Measurements from ENCODE around the gene NPAS4. TPM values are rescaled to one million over a fixed set of nuclear protein-coding genes. Genes with fewer than 3 reads are reported as not detected.
A peak's percentile ranks its signal among the peaks of the same experiment; 100 is the strongest.
"Not testable (repeated sequence)": the region's sequence is repeated elsewhere in the genome, so short reads cannot be mapped to it uniquely, and the experiment has no call there.

The NPAS4 gene
- total RNA-seq, 3 donors from 2014 or later = not detected

DNA sequence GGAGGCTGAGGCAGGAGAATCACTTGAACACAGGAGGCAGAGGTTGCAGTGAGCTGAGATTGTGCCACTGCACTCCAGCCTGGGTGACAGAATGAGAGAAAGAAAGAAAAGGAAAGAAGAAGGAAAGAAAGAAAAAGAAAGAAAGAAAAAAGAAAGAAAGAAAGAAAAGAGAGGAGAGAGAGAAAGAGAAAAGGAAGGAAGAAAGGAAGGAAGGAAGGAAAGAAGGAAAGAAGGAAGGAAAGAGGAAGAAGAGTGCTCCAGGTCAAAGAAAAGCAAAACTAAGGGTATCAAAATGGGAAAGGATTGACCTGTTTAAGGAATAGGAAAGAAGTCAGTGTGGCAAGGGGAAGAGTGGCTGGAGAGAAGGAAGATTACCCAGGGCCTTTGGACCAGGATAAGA is 10.5 kb downstream of the NPAS4 start:
- DNase-seq; H3K4me3 Mint-ChIP-seq; H3K4me1 Mint-ChIP-seq (ENCODE audit: low read depth); ATAC-seq; H3K9me3 Mint-ChIP-seq; H3K27me3 Mint-ChIP-seq (ENCODE audit: low read depth): not testable (repeated sequence)
- H3K36me3 Mint-ChIP-seq (ENCODE audit: insufficient read depth) = peaks cover 13% of the 10 kb centered on the region

- H3K36me3 Mint-ChIP-seq (ENCODE audit: insufficient read depth) = peaks cover 19% of the 10 kb centered on the region
- not testable (repeated sequence) for DNase-seq; H3K4me3 Mint-ChIP-seq; ATAC-seq; H3K4me1 Mint-ChIP-seq (ENCODE audit: low read depth); H3K27me3 Mint-ChIP-seq (ENCODE audit: low read depth); H3K9me3 Mint-ChIP-seq
Observed at GRCh38 chr11:66431871-66432329, 11.1 kb downstream of the NPAS4 start.

DNA sequence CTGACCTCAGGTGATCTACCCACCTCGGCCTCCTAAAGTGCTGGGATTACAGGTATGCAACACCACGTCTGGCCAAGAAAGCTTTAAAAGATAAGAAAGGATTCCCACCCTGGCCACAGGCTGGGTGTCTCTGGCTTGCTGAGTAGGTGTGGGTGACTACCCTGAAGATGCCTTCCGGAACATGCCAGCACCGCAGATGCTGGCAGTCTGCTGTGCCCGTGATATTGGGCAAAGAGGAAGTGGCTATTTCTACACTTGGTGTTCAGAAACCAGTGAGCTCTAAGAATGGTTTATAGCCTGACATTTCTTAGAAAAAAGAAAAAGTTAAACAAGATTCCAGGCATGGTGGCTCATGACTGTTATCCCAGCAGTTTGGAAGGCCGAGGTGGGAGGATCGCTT is 11.8 kb downstream of the NPAS4 start:
- ATAC-seq (no peak), DNase-seq (no peak)

DNA sequence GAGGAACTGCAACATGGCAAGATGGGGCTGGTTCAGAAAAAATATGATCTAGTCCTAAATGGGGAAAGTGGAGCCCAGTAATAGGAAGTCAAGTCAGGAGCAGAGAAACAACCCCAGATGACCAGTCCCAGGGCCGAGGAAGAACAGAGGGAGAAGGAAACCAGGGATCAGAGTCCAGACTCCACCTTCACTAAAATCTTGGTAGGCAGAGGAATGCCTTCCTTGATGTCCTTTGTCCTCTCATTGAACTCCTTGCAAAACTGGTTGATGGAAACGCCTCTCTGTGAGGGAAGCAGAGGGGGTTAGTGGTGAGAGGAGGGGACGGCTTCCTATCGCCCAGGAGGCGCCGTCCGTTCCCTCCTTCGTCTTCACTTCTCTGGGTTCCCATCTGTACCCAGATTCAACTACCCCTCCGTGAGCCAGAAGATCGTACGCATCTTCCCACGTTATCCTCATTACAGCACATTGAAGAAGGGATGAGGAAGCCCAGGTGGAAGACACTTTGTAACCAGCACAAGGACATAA is 17.2 kb downstream of the NPAS4 start:
- Mint-ChIP-seq H3K4me3 (peak overlapping the region; percentile 93), H3K4me1 (ENCODE audit: low read depth) (peaks cover 6% of the 10 kb centered on the region), H3K36me3 (ENCODE audit: insufficient read depth) (peaks cover 16% of the 10 kb centered on the region), H3K9me3 (peaks cover 1% of the 10 kb centered on the region), H3K27me3 (ENCODE audit: low read depth) (peaks cover 2% of the 10 kb centered on the region)
- ATAC-seq (no peak), DNase-seq (no peak)

More for the DNA sequence above, 11.8 kb downstream of the NPAS4 start:
- no peaks in the 10 kb centered on the region for H3K27me3 Mint-ChIP-seq (ENCODE audit: low read depth)
- no peaks in the 10 kb centered on the region for H3K9me3 Mint-ChIP-seq
- no peaks in the 10 kb centered on the region for H3K4me1 Mint-ChIP-seq (ENCODE audit: low read depth)
- no peak overlapping the region for H3K4me3 Mint-ChIP-seq
- peaks cover 20% of the 10 kb centered on the region for H3K36me3 Mint-ChIP-seq (ENCODE audit: insufficient read depth)

- Mint-ChIP-seq H3K4me1 (ENCODE audit: low read depth) (peaks cover 6% of the 10 kb centered on the region), H3K27me3 (ENCODE audit: low read depth) (peaks cover 4% of the 10 kb centered on the region), H3K4me3 (peak within 1 kb of the TSS; percentile 93), H3K36me3 (ENCODE audit: insufficient read depth) (peaks cover 16% of the 10 kb centered on the region), H3K9me3 (peaks cover 9% of the 10 kb centered on the region)
- peak; percentile 97 for ATAC-seq
- DNase-seq = peak; percentile 83
Observed at GRCh38 chr11:66438504-66439466, 17.9 kb downstream of the NPAS4 start, which contains the start of gene MRPL11. Gene MRPL11 (minus strand): TSS chr11:66438848. CDS start chr11:66438754, 94 bp downstream.

GRCh38 chr11:66440101-66440939 is 19.5 kb downstream of the NPAS4 start:
- Mint-ChIP-seq H3K36me3 (ENCODE audit: insufficient read depth) (peaks cover 12% of the 10 kb centered on the region), H3K9me3 (peaks cover 11% of the 10 kb centered on the region)
- H3K4me3 Mint-ChIP-seq; H3K4me1 Mint-ChIP-seq (ENCODE audit: low read depth); DNase-seq; H3K27me3 Mint-ChIP-seq (ENCODE audit: low read depth); ATAC-seq: not testable (repeated sequence)

GRCh38 chr11:66440940-66441282 is 20.1 kb downstream of the NPAS4 start:
- H3K4me1 Mint-ChIP-seq (ENCODE audit: low read depth); ATAC-seq; H3K4me3 Mint-ChIP-seq; H3K27me3 Mint-ChIP-seq (ENCODE audit: low read depth); DNase-seq: not testable (repeated sequence)
- peaks cover 11% of the 10 kb centered on the region for H3K9me3 Mint-ChIP-seq
- H3K36me3 Mint-ChIP-seq (ENCODE audit: insufficient read depth) = peaks cover 11% of the 10 kb centered on the region

- H3K4me1 Mint-ChIP-seq (ENCODE audit: low read depth) = no peaks in the 10 kb centered on the region
- H3K27me3 Mint-ChIP-seq (ENCODE audit: low read depth) = peaks cover 8% of the 10 kb centered on the region
- no peak overlapping the region for H3K4me3 Mint-ChIP-seq
- ATAC-seq = no peak
- no peaks in the 10 kb centered on the region for H3K36me3 Mint-ChIP-seq (ENCODE audit: insufficient read depth)
- peaks cover 11% of the 10 kb centered on the region for H3K9me3 Mint-ChIP-seq
- DNase-seq = no peak
Observed at GRCh38 chr11:66443602-66444001, 22.8 kb downstream of the NPAS4 start.

DNA sequence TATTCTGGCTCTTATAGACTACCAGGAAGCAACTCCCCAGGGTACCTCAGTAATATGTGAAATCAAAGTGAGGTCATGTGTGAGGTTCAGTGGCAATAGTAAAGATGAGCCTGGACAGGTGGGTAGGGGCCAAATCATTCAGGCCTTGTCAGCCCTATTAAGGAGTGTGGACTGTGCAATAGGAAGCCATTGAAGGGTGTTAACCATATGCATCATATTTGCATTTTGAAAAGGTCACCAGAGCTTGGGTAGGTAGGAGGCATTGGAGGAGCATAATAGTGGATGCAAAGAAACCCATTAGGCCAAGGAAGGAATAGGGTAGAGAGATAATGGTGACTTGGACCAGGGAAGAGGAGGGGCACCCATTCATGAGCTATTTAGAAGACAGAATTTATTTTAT is 26.2 kb downstream of the NPAS4 start:
- Mint-ChIP-seq H3K9me3 (peaks cover 11% of the 10 kb centered on the region), H3K27me3 (ENCODE audit: low read depth) (peaks cover 21% of the 10 kb centered on the region), H3K4me1 (ENCODE audit: low read depth) (no peaks in the 10 kb centered on the region), H3K36me3 (ENCODE audit: insufficient read depth) (no peaks in the 10 kb centered on the region), H3K4me3 (no peak overlapping the region)
- no peak for ATAC-seq
- DNase-seq = no peak

GRCh38 chr11:66448523-66448922 is 27.7 kb downstream of the NPAS4 start:
- H3K4me3 Mint-ChIP-seq = no peak overlapping the region
- ATAC-seq = no peak
- H3K36me3 Mint-ChIP-seq (ENCODE audit: insufficient read depth) = no peaks in the 10 kb centered on the region
- DNase-seq = no peak
- H3K27me3 Mint-ChIP-seq (ENCODE audit: low read depth) = peaks cover 19% of the 10 kb centered on the region
- H3K9me3 Mint-ChIP-seq = peaks cover 5% of the 10 kb centered on the region
- no peaks in the 10 kb centered on the region for H3K4me1 Mint-ChIP-seq (ENCODE audit: low read depth)

- no peak overlapping the region for H3K4me3 Mint-ChIP-seq
- no peaks in the 10 kb centered on the region for H3K36me3 Mint-ChIP-seq (ENCODE audit: insufficient read depth)
- H3K9me3 Mint-ChIP-seq = no peaks in the 10 kb centered on the region
- ATAC-seq = no peak
- peaks cover 15% of the 10 kb centered on the region for H3K4me1 Mint-ChIP-seq (ENCODE audit: low read depth)
- no peak for DNase-seq
- peaks cover 19% of the 10 kb centered on the region for H3K27me3 Mint-ChIP-seq (ENCODE audit: low read depth)
Observed at GRCh38 chr11:66450560-66450959, 29.7 kb downstream of the NPAS4 start.

DNA sequence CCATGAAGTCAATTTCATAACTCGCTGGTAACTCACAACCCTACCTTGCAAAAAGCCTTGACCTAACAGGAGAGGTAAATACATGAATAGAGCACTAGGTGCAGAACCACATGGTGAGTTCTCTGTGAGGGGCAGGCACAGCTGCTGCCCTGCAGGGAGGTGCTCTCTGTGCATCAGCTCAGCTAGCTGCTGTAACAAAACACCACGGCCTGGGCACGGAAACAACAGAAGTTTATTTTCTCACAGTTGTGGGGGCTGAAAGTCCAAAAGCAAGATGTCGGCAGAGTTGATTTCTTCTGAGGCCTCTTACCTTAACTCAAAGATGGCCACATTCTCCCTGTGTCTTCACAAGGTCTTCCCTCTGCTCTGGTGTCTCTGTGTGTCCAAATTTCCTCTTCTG is 30.8 kb downstream of the NPAS4 start:
- Mint-ChIP-seq H3K36me3 (ENCODE audit: insufficient read depth) (no peaks in the 10 kb centered on the region), H3K9me3 (no peaks in the 10 kb centered on the region), H3K4me3 (no peak overlapping the region), H3K27me3 (ENCODE audit: low read depth) (peaks cover 16% of the 10 kb centered on the region), H3K4me1 (ENCODE audit: low read depth) (peaks cover 15% of the 10 kb centered on the region)
- DNase-seq = no peak
- no peak for ATAC-seq

- no peak overlapping the region for H3K4me3 Mint-ChIP-seq
- ATAC-seq (no peak), DNase-seq (no peak)
- H3K4me1 Mint-ChIP-seq (ENCODE audit: low read depth) = peaks cover 15% of the 10 kb centered on the region
- no peaks in the 10 kb centered on the region for H3K9me3 Mint-ChIP-seq
- peaks cover 13% of the 10 kb centered on the region for H3K27me3 Mint-ChIP-seq (ENCODE audit: low read depth)
- H3K36me3 Mint-ChIP-seq (ENCODE audit: insufficient read depth) = no peaks in the 10 kb centered on the region
Observed at GRCh38 chr11:66454247-66454646, 33.4 kb downstream of the NPAS4 start.

DNA sequence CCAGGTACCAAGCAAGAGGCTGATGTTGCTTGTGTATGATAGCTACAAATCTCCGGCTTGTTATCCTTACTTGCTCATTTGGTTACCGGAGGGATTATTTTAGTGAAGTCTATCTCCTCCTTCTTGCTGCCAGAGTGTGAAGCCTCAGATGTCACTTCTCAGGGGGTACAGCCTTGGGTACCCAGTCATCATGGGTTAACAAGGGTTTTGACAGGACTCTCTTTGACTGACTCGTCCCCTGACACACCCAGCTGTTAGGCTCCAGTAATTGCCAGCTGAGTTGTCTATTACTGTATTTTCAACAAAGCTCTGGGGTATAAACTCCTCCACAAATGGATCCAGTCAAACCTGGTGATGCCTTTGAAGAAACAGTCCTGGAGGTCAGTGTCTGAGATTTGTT is 34.0 kb downstream of the NPAS4 start:
- H3K4me3 Mint-ChIP-seq = no peak overlapping the region
- H3K36me3 Mint-ChIP-seq (ENCODE audit: insufficient read depth) = no peaks in the 10 kb centered on the region
- peaks cover 15% of the 10 kb centered on the region for H3K4me1 Mint-ChIP-seq (ENCODE audit: low read depth)
- DNase-seq (no peak), ATAC-seq (peak in 1 of 2 donors; percentile 38)
- peaks cover 7% of the 10 kb centered on the region for H3K27me3 Mint-ChIP-seq (ENCODE audit: low read depth)
- H3K9me3 Mint-ChIP-seq = no peaks in the 10 kb centered on the region

Measured in activated T-cell treated with anti-CD3 and anti-CD28 coated beads, Interleukin-2, amount 50 U/mL, for 4 hours (primary cell).